Hippocampal formation (tissue), 2 donors: ENCODE results near the gene MON1B.
"Not testable (repeated sequence)": the region's sequence is repeated elsewhere in the genome, so short reads cannot be mapped to it uniquely, and the experiment has no call there.

Experiments used
- DNase-seq, 2 donors: peaks; one replicate each; lab custom pipeline; 2025; lab: John Stamatoyannopoulos, UW

MON1B gene

DNA sequence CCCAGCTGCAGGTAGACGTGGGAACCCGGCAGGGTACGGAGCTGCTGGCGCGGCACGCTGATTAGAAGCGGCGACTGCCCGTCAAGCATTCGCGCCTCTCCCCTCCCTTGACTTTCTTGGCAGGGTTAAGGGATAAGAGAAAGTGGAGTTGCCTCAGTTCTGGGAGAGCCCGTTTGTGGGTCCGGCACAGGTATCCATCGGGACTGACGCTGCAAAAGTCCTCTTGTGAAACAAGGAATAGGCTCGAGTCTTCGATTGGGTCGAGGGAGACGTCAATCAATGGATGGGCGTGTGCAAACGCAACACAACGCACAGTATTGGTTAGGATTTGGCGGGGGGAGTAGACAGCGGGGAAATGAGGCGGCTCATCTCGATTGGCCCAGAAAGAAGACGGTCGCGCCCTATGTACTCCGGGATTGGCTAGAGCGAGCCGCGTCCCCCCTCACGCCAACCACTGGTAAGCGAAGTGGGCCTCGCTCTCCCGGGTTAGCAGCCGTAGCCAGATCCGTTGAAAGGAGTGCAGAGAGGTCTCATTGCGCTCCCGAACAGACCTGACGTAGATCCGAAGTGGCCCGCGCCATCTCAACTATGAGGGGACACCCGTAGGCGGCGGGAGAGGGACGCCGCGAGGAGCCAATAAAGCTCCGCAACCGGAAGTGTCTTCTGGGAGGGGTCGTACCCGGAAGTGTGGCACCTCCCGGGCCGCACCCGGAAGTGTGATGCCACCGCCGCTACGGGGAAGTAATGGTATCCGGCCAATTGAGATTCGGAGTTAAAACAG lies at the start of gene MON1B:
Gene MON1B, plus strand, starts transcription at position 713 of the 781 bp plus-strand sequence. CDS start 296 bp downstream, outside the sequence.
- DNase-seq = peak; percentile 97 to 99

DNA sequence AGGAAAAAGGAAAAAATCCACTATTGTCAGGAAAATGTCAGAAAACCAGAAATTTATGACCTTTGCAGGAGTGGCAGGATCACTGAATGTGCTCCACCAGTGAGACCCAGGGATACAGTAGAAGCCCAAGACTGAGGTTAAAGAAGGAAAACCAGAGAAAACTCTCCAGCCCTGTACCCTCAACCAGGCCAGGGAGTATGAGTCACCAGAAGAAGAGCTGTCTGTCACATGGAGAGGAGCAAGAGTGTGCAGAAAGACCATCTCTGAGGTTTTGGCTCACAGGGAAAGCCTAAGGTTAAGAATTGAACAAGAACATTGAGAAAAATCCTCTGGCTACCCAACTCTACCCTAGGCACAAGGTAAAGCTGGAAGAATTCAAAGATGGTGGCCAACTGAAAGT lies 47.6 kb upstream of the MON1B start:
- no peak for DNase-seq

DNA sequence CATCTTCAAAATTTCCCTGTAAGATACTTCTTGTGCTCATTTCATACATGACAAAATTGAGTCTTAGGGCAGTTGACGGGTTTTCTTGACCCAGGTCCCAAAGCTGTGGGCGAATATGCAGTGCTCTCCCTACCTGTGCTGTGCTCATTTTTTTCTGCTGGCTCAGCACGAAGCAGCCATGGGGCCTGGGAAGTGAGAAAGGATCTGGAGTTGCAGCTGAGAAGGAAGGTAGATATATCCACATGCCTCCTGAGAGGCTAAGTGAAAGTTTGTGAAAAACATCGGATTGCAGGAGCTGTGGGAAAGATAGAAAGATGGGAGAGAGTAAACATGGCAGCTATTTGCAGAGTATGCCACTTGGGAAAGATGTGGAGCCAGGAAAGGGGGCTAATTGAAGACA lies 42.9 kb upstream of the MON1B start:
- no peak for DNase-seq

DNA sequence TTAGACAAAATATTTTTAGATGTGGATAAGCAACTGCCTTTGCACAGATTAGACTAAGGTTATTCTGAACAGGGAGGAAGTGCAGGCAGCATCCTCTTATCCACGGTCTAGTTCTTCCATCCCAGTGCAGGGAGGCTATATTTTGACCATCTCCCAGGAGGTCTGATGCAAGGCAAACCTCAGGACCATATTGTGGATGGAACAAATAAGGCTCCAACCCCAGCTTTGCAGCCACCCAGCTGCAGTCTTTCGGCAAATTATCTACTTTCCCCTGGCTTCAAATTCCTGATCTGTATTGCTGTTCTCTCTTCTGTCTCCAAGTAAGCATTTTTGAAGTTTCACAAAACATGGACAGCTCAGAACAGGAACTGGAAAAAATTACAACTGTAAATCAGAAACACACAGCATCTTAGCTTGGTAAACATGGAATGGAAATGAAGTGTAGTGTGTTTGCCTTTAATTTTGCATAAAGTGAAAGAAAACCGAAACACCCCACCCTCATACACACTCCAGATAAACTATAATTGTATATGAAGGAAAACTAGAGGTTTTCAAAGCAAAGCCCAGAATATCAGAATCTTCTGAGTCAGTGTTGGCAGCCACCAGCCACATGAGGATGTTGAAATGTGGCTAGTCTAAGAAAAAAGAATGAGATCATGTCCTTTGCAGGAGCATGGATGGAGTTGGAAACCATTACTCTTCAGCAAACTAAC lies 33.5 kb upstream of the MON1B start:
- DNase-seq = no peak

DNA sequence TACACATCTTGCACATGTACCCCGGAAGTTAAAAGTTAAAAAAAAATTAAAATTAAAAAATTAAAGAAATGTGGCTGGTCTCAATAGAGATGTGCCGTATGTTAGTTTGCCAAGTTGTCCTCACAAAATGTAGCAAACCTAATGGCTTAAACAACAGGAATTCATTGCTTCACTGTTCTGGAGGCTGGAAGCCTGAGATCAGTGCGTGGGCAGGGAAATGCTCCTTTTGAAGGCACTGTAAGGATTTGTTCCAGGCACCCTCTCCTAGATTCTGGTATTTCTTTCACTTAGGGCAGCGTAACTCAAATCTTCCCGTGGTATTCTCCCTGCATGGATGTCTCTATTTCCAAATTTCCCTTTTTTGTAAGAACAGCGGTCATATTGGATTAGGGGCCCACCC lies 32.7 kb upstream of the MON1B start:
- DNase-seq = no peak

DNA sequence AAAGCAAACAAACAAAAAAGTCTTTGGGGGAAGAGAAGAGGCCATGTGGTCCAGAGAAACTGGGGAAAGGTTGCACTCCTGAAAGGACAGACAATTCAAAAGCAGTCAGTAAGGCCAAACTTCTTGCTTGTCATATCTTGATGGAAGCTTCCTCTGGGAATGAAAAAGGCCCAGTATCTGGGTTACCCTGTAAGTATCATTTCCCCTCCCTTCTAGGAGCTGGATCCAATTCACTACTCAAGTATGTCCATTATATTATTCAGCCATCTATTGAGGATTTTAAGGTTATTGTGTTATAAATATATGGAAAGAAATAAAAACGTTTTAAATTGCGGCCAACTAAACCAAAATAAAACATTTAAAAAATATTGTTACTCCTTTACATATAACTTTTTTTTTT lies 26.0 kb upstream of the MON1B start:
- no peak for DNase-seq

DNA sequence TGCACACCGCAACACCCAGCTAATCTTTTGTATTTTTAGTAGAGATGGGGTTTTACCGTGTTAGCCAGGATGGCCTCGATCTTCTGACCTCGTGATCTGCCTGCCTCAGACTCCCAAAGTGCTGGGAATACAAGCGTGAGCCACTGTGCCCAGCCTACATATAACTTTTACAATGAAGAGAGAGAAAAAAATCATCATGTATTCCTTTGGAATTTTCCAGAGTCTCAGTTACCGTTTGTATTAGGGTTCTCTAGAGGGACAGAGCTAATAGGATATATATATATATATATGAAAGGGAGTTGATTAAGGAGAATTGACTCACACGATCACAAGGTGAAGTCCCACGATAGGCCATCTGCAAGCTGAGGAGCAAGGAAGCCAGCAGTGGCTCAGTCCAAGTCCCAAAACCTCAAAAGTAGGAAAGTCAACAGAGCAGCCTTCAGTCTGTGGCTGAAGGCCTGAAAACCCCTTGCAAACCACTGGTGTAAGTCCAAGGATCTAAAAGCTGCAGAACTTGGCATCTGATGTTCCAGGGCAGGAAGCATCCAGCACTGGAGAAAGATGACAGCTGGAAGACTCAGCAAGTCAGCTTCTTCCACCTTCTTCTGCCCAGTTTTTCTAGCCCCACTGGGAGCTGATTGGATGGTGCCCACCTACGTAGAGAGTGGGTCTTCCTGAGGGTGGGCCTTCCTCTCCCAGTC lies 25.3 kb upstream of the MON1B start:
- not testable (repeated sequence) for DNase-seq

DNA sequence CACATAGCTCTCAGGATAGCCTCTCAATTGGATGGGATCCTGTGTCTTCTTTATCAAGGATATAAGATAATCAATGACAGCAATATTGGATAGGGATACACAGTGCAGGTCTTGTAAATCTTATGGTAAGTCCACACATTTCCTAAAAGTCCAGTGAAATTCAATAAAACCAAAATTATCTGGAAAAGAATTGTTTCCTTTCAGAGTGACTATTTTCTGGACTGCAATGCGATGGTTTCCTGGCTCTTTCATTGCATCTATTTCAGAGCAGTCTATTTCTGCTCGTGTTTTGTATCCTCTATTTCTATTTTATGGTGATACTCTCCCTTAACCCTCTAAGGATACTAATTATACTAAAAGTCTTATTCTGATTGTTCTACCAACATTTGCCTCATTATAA lies 24.3 kb upstream of the MON1B start:
- no peak for DNase-seq

DNA sequence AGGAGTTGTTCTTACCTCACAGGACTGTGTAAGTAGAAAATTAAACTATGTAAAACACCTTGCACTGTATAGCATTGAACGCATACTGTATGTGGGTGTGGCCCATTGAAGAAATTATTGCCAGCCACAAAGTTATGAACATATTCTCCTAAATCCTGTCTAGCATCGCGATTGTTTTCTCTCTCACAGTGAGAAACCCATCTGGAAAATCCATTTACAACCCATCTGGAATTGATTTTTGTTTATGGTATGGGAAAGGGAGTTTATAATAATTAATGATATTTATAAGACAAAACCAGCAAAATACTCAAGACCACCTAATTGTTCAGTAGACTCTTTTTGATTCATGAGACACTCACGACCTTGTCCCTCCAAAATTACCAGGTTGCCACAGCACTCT lies 22.1 kb upstream of the MON1B start:
- no peak for DNase-seq

DNA sequence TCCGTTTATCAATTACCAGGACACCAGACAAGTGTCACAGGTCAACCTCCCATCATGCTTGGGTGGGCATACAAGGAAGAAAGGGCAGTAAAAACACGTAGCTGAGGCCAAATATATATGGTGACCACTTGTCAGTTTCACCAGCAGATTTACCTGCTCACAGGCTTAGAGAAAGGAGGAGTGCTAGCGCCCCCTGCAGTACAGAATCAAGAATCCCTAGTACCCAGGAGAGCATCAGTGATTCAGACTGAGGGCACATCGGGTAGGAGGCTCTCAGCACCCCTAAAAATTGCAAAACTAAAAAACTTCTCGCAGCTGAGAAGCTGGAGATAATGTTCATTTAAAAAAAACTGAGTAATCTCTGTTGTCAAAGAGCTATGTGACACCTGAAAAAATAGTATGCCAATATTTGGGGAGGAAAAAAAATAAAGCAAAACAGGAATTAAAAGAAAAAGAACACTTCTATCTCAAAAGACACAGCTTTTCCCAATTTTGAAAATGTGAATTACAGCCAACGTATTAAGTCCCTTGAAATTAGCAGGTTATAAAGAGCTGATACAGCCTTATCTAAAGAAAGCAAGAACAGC lies 21.2 kb upstream of the MON1B start:
- no peak for DNase-seq

DNA sequence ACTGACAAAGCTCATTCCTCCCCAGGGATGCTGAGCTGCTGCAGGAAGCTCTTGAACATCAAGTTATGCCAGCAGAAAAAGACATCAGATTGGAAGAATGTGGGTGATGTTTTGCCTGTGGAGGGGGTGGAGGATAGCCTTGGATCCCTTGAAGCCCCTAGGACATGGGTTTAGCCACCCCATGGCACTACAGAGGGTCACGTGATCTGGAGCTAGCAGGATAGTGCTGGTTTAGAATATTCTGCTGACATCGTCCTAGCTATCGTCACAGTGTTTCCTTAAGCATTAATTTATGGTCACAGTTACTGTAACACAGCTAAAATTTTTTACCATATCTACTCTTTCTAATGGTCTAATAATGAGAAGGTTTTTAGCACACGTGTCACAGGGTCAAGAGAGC lies 20.2 kb upstream of the MON1B start:
- DNase-seq = no peak

DNA sequence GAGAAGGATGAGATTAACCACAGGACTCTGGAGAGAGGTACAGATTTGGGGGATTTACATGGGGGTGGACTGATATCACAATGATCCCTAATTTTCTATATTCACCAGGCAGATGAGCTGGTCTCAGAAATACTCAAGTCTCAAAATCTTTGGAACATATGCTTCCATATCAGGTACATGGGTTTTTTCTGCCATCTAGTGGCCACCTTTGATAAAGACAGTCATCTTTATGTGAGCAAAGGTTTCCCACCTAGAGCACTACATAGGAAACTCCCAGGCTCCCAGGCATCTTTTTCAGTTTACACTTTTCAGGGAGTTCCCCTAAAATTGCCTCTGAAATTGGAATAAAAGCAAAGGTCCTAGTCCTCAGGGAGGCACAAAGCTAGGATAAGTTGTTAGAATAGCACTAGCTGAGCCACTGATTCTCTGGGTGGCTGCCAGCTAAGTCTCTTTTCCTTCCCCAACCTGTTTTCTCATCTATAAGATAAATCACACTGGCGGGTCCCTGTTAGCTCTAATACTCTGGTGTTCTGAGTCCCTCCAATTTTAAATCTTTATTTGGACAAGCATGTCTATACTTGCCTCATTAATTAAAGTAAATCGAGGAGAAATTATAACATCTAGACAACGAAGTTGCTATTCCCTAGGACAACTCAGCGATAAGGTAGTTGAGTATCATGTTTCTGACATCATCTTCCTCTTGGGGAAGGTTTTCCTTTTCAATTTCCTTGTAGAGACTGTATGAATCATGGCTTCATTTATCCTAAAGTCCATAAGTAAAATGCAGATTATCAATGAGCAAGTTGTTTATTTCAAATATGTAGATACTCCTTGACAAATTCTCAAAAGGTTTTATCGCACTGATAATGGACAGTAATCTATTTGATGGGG lies 19.0 kb upstream of the MON1B start:
- DNase-seq = peak in 1 of 2 donors; percentile 49

DNA sequence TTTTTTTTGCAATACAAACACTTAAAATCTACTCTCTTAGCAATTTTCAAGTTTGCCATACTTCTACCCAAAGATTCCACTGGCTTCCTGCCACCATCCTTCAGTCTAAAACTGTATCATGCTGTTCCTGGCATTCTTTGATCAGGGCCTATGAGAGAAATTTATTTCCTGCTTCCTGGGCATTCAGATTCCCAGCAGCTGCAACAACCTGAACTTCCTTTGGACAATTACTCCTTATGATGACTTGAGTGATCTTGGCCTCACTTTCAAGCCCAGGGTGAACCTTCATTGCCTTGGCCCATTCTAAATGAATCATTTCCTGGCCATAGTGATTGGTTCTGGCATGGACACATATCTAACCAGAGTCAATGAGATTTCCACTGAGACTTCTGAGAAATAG lies 18.0 kb upstream of the MON1B start:
- DNase-seq = no peak

DNA sequence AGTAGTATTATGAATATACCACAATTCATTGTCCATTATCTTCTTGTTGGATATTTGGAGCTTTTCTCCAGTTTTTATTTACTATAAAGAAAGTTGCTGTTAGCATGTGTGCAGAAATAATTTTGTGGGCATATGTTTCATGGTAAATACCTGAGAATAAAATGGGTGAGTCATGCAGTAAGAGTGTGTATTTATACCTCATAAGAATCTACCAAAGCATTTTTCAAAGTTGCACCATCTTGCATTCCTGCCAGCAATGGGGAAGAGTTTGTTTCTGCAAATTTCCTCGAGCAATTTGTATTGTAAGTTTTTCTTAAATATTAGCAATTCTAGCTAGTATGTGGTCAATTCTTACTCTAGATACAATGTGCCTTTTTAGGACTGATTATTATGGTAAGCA lies 7.9 kb upstream of the MON1B start:
- no peak for DNase-seq

DNA sequence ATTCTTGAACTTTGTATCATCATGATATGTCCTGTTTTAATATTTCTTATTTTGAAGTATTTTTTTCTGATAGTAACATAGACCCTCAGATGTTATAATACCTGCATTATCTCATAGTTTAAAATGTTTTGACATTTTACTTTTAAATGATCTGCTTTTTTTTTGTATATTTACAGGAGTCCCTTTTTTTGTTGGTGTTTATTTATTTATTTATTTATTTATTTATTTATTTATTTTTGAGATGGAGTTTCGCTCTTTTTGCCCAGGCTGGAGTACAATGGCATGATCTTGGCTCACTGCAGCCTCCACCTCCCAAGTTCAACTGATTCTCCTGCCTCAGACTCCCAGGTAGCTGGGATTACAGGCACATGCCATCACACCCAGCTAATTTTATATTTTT lies 4.7 kb upstream of the MON1B start:
- DNase-seq = not testable (repeated sequence)

DNA sequence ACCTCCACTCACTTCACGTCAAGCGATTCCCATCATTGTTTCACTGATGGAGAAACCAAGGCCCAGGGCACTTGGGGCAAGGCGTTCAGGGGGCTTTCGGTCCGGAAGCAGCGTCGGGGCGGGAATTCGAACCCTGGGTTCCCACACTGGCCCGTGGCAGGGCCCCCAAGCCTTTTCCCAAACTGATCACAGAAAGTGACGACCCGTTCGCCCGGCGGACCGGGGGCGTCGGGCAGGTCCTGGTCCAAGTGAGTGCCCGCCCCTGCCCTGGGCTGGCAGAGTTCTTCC lies 856 bp upstream of the MON1B start:
- DNase-seq = no peak

DNA sequence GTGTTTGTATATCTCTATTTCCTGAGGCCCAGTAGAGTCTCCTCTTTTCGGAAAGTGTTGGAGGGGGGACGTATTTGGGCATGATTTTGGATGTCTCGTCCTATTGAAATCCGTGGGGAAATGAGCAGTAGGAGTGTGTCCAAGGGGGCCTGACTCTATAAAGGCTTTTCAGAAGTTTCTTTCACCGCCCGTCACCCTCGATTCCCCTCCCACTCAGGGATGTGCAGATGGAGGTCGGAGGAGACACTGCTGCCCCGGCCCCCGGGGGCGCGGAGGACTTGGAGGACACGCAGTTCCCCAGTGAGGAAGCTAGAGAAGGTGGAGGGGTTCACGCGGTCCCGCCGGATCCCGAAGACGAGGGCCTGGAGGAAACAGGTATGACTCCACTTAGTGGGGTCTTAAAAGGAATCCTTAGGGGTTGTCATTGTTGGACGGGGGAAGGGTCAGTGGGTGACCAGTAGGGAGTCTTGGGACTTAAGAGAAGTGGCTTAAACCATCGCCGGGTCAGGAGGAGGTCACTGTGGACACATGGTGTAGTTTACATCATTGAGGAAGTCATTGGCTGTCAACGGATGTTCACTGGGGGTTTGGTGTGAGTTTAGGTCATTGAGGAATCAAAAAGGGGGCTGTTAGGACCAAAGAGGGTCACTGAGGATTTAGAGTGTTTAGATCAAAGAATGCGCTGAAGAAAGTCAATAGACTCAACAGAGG lies 424 bp downstream of the MON1B start:
- DNase-seq = no peak

DNA sequence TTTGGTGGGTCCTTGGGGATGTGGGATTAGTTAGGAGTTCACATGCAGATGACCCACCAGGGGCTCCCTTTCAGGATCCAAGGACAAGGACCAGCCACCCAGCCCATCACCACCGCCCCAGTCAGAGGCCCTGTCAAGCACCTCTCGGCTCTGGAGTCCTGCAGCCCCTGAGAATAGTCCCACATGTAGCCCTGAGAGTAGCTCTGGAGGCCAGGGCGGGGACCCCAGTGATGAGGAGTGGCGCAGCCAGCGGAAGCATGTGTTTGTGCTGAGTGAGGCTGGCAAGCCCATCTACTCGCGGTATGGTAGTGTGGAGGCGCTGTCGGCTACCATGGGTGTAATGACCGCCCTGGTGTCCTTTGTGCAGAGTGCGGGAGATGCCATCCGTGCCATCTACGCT lies 2.4 kb downstream of the MON1B start:
- DNase-seq = no peak

DNA sequence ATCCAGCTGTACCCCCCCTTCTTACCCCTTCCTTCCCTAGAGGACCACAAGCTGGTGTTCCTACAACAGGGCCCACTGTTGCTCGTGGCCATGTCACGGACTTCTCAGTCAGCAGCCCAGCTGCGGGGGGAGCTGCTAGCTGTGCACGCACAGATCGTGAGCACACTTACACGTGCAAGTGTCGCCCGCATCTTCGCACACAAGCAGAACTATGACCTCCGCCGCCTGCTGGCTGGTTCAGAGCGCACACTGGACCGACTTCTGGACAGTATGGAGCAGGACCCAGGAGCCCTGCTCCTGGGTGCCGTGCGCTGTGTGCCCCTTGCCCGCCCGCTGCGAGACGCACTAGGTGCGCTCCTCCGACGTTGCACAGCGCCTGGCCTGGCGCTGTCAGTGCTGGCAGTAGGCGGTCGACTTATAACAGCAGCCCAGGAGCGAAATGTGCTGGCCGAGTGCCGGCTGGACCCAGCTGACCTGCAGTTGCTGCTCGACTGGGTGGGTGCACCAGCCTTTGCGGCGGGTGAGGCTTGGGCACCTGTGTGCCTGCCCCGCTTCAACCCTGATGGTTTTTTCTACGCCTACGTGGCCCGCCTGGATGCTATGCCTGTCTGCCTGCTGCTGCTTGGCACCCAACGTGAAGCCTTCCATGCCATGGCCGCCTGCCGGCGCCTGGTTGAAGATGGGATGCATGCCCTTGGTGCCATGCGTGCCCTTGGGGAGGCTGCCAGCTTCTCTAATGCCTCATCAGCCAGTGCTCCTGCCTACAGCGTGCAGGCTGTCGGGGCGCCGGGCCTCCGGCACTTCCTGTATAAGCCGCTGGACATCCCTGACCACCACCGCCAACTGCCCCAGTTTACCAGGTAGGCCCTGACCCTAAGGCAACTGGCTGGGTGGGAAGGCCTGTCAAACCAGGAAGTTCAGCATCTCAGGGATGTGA lies 3.6 kb downstream of the MON1B start:
- no peak for DNase-seq

DNA sequence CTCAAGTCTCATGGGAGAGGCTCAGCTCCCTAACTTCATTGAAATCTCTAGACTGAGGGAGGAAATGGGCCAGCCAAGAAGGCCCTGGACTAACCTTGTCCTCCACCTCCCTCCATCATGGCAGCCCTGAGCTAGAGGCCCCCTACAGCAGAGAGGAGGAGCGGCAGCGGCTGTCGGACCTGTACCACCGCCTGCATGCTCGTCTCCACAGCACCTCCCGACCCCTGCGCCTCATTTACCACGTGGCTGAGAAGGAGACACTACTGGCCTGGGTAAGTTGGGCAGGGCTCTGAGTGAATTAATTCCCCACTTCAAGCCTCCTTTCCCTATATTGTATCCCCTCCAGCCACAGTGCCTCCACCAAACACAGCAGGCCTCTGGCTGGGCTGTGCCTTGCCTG lies 4.4 kb downstream of the MON1B start:
- DNase-seq = no peak
